T-helper 1 cell (primary cell): Measurements from ENCODE around the gene ENOX1.
"Not testable (repeated sequence)": the region's sequence is repeated elsewhere in the genome, so short reads cannot be mapped to it uniquely, and the experiment has no call there.

Source experiments
- DNase-seq, 5 donors: peaks; one replicate each; pipeline ENCODE4 v3.0.0-alpha.2; 2012 to 2020

ENOX1 gene

DNA sequence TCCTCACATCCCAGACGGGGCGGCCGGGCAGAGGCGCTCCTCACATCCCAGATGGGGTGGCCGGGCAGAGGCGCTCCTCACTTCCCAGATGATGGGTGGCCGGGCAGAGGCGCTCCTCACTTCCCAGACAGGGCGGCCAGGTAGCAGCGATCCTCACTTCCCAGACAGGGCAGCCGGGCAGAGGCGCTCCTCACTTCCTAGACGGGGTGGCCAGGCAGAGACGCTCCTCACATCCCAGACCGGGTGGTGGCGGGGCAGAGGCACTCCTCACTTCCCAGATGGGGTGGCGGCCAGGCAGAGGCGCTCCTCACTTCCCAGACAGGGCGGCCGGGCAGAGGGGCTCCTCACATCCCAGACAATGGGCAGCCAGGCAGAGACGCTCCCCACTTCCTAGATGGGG is 370.4 kb downstream of the ENOX1 start:
- not testable (repeated sequence) for DNase-seq

DNA sequence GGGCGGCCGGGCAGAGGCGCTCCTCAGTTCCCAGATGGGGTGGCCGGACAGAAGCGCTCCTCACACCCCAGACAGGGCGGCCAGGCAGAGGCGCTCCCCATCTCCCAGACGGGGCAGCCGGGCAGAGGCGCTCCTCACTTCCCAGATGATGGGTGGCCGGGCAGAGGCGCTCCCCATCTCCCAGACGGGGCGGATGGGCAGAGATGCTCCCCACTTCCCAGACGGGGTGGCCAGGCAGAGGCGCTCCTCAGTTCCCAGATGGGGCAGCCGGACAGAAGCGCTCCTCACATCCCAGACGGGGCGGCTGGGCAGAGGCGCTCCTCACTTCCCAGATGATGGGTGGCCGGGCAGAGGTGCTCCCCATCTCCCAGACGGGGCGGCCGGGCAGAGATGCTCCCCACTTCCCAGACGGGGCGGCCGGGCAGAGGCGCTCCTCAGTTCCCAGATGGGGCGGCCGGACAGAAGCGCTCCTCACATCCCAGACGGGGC is 370.8 kb downstream of the ENOX1 start:
- not testable (repeated sequence) for DNase-seq

GRCh38 chr13:43414111-43414510 is 372.7 kb downstream of the ENOX1 start:
- no peak for DNase-seq

- no peak for DNase-seq
Observed at GRCh38 chr13:43411741-43412140, 375.0 kb downstream of the ENOX1 start.

- DNase-seq: no peak
Observed at GRCh38 chr13:43411211-43411610, 375.6 kb downstream of the ENOX1 start.

- no peak for DNase-seq
Observed at GRCh38 chr13:43408274-43408673, 378.5 kb downstream of the ENOX1 start.

DNA sequence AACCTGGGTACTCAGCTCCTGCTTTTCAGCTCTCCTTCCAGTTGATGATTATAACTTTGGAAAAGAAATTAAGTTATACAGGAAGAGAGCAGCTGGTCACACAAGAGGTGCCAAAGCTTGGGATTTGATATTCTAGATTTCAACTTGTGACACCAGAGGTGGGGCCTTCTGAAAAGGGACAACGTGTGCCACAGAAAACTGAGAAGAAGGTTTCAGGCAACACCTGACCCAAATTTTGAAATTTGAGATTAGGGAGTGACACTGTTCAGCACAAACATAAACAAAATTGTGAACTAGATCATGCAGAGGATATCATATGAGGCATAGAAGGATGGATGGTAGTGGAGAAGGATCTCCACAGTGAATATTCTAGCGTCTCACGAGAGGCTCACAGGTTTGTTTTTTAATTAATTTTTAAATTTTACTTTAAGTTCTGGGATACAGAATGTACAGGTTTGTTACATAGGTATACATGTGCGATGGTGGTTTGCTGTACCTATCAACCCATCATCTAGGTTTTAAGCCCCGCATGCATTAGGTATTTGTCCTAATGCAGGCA is 379.7 kb downstream of the ENOX1 start:
- DNase-seq: no peak

- no peak for DNase-seq
Observed at GRCh38 chr13:43405457-43405856, 381.3 kb downstream of the ENOX1 start.

- no peak for DNase-seq
Observed at GRCh38 chr13:43402380-43402779, 384.4 kb downstream of the ENOX1 start.

DNA sequence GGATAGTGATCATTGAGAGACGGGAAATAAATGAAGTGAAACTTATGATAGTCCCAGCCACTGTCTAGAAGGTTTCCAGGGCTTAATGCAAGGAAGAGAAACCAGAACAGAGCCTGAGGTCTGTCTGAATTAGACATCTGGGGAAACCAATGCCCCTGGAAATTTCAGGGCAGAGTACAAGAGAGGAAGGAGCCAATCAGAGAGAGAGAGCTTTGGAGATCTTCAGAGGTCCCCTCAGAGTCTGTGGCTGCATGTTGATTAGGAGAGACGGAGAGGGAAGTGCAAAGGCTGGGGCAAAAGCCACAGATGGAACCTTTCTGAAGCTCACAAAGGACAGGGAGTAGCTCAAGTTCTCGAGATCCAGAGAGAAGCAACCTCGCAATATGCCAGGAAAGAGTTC is 385.4 kb downstream of the ENOX1 start:
- no peak for DNase-seq

- no peak for DNase-seq
Observed at GRCh38 chr13:43397111-43397510, 389.7 kb downstream of the ENOX1 start.

DNA sequence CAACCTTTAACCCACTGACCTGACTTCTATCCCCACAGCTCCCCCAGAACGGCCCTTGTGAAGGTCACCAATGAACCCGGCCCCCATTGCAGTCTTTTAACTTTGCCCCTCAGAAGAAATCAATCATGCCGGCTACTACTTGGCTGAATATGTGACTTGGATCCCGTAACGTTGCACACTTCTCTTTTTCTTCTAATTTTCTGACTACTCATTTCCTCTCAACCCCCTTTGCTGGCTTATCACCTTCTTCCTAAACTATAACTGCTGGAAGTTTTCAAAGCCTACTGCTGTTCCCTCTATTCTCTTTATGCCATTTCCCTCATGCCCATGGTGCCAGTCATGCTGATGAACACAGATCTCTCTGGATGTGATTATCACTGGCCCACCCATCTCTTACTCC is 395.7 kb downstream of the ENOX1 start:
- no peak for DNase-seq

GRCh38 chr13:43390619-43391018 is 396.2 kb downstream of the ENOX1 start:
- no peak for DNase-seq

GRCh38 chr13:43389983-43390382 is 396.8 kb downstream of the ENOX1 start:
- DNase-seq: no peak

GRCh38 chr13:43389573-43389972 is 397.2 kb downstream of the ENOX1 start:
- no peak for DNase-seq

DNA sequence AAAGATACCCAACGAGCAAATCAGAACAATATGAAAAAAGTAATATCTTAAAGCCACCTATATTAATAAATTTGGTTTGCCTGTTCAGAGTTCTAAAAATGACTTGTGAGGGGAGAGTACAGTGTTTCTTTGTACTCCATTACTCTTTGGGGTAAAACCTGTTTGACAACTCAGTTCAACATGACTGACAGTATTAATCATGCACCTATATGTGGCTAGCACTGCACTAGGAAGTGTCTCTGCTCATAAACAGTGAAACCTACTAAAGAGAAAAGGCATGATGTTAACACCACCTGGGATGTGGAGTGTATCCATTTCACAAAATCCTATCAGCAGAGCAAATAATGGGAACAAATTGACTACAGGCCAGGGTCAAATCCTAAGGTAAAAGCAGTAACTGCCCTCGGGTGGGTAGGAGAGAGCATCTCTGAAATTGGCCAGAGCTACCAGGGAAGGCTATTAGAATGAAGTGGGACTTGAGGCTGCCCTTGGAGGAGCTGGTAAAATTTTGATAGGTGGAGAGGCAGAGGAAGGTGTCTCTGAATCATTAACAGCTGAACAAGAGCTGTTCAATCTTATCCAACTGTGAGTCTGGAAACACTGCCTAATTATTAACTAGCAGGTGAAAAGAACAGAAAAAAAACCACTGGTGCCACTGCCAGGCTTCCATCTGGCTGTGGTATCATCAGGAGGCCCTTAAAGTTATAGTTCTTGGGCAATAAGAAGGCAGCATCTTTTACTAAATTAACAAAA is 398.3 kb downstream of the ENOX1 start:
- DNase-seq: no peak

- no peak for DNase-seq
Observed at GRCh38 chr13:43387880-43388279, 398.9 kb downstream of the ENOX1 start.

- no peak for DNase-seq
Observed at GRCh38 chr13:43383498-43384165, 403.1 kb downstream of the ENOX1 start.

DNA sequence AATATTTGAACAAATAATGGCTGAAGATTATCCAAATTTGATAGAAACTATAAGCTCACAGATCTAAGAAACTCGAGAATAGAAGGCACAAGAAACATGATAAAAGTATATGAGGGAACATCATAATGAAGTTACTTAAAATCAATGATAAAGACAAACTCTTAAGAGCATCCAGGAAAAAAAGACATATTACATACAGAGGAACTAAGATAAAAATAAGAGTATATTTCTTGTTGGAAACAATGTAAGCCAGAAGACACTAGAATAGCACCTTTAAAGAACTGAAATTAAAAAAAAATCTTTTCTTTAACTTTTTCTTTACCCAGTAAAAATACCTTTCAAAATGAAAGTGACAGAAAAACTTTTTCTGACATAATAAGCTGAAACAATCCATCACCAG is 407.0 kb downstream of the ENOX1 start:
- DNase-seq: no peak

DNA sequence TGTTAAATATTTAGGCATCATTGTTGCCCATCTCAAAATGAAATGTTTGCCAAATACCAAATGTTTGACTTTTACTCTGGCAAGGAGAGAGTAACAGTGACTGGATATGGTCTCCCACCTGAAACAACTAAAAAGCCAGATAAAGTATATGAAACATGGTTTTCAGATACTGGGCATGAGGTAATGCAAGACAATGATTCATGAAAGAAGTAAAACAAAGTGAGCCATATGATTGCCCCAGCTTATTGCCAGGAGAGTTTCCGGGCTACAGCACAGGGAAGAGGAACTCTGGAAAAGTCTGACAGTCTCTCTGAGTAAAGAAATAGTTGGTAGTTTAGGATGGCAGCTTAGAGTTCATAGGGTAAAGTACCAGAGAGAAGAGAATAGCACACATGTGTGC is 408.8 kb downstream of the ENOX1 start:
- no peak for DNase-seq

DNA sequence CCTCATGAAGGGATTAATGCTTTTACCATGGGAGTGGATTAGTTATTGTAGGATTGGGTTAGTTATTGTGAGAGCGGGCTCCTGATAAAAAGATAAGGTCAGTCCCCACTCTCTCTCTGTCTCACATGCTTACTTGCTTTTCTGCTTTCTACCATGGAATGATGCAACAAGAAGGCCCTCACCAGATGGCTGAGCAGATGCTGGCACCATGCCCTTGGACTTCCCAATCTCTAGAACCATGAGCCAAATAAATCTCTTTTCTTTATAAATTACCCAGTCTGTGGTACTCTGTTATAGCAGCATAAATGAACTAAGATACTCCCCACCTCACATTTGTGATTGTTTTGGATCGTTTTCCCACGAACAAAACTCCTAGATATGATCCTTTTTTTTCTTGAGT is 409.6 kb downstream of the ENOX1 start:
- no peak for DNase-seq

GRCh38 chr13:43376596-43376995 is 410.2 kb downstream of the ENOX1 start:
- DNase-seq: no peak

DNA sequence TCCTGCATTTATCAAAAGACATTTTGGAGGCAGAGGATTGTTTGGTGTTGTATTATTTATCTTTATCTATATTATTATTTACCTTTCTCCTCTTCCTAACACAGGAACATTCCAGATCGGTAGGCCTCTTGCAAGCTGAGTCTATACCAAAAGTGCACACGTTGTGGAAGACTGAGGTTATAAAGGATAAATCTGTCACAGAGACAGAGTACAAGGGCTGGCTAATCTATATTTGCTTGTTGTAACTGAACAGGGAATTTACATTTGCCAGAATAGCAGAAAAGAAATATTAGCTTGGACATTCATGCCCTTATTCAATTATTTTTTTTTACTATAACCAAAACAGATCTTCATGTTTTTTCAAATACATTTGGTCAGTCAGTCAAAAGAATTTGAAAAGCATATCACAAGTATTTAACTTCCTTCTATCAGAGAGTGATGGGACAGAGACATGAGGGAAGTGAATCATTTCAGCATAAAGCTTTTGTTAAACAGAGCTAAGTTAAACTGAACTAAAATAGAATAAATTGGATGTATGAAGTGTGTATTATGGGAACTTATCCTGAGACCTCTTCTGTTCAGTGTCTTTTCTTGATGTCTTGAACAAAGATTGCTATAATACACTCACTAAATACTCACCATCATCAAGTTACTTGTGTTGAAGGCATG is 410.8 kb downstream of the ENOX1 start:
- no peak for DNase-seq

GRCh38 chr13:43374621-43375020 is 412.2 kb downstream of the ENOX1 start:
- DNase-seq: no peak
